Daoy (cell line): Measurements from ENCODE around the gene NODAL. TPM values are rescaled to one million over a fixed set of nuclear protein-coding genes. Genes with fewer than 3 reads are reported as not detected.

Experiments
- DNase-seq: peaks from one replicate; pipeline ENCODE4 v3.0.0-alpha.2; 2015; ENCODE audit warnings: low read depth
- total RNA-seq: library from RNA; depleted of rRNA; stranded (reverse); fragments of >200 nt; shearing (Covaris generic); gene quantifications from 2 replicates; pipeline ENCODE4 v1.2.3, GENCODE V29; 2014

Gene NODAL
- total RNA-seq, 1 experiment from 2014 or later, result not detected

DNA sequence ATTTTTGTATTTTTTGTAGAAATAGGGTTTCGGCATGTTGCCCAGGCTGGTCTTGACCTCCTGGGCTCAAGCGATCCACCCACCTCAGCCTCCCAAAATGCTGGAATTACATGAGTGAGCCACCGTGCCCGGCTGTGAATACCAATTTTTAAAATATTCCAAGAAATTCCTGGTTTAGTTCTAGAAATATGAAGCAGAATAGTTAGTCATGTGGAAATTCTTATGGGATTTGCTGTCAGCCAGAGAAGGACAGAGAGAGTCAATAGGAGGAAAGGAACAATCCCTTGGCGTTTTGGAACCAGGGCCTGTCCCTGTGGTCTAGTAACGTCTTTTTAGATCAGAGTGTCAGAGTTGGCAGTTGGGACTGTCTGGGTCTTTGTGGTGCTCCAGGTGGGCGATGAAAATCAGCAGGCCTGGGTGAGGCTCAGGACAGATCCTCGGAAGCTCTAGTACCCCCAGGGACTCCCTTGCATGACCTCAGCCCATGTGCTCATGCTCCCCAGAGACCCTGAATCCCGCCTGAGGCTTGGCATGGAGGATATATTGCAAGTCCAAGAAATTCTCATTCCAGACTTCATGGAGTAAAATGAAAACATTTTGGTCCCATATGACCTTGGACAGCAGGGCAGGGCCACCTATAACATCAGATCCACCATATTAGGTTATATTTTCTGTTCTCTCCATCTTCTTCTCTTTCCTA, 7.8 kb downstream of the NODAL start:
- DNase-seq, result no peak

DNA sequence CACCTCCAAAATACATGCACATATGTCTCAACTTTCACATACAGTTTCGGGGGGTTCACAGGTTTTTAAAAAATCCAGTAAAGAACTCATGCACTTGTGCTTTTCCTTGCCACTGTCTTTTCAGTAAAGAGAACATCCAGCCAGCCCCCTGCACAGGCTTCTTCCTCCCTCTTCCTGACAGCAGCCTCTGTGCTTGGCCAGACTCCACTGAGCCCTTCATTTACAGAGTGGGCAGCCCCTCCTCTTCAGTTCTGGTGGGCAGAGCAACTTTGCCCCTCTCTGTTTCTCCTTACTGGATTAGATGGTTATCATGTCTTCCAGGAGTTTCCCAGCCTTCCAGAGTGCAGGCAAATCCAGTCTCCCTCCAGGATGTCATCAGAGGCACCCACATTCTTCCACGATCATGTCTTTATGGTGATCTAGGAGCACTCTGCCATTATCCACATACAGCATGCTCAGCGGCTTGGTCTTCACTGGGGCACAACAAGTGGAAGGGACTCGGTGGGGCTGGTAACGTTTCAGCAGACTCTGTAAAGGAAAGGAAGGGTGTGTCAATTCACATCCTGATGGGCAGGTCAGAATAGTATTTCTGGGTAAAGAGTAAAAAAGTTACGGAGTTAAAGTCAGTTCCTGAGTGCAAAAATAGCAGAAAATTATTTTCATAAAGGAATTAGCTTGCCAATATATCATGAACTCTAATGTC, 8.8 kb downstream of the NODAL start:
- DNase-seq, result no peak

DNA sequence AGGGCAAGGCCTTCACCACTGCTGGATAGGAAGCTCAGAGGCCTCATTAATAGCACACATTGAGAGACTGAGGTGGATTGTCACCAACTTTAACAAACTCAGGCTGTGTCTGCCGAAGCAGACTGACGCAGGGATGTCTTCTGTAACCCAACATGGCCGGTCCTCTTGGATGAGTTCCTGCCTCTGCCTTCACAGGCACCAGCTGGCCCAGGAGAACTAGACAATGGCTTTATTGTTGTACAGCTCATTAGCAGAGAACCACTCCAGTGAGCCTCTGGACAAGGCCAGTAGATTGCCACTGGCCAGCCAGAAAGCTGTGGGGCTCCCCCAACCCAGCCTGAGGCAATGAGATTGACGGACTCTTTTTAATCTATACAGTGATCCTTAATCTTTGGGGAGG, 9.4 kb downstream of the NODAL start:
- DNase-seq, result no peak

DNA sequence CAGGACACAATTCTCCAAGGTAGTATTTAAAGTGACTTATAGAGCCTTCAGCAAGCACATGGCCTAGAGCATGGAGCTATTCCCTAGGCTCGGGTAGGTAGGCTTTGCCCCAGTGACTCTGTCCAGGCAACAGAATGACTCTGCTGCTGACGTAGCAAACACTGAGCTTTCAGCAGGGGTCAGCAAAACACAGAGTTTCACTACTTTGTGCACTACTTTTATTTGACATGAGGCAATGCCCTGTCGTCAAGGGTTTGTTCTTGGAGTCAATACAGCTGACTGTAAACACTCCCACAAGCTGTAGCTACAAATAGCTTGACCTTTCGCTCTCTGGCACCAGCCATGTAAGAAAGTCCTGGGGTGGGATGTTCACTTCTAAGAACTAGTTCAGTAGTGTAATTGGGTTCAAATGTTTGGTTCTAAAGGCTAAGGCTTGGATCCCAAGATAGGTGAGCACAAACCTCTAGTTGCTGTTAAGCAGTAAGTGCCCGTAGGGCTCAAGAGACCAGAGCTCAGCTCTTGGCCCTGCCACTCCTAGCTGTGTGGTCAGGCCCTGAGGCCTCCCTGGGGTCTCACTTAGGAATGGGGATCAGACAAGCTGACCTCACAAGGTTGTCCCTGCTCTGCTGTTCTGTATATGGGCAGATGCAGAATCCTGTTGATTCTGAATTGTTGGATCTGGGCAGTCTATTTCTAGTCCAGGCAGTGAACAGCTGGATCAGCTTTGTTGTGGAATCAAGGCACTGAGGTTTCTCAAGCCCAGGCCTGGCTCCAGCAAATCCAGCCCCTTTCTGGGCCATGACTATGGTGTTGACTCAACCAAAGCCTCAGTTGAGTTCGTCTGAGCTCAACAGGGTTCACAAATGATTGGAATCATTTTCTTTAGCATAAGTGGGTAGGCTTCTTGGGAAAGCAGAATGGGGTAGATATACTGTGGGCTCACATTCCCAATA, 10.7 kb downstream of the NODAL start:
- no peak for DNase-seq

DNA sequence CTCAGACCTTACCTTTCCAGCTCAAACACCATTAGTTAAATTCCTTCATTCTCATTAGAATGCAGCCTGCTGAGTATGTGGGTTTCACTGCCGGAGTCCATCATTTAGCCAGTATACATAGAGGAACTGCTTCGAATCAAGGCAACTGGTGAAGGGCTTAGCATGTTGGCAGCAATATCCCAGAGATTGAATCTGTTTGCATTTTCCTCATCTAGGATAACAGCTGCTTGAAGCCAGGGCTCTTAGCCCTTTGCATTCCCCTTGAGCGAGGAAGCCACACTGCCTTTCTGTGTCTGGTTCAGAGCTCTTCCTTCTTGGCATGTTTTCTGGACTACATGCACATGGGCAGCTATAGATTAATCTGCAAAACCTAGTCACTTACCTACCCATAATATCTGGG, 14.7 kb downstream of the NODAL start:
- DNase-seq, result no peak

DNA sequence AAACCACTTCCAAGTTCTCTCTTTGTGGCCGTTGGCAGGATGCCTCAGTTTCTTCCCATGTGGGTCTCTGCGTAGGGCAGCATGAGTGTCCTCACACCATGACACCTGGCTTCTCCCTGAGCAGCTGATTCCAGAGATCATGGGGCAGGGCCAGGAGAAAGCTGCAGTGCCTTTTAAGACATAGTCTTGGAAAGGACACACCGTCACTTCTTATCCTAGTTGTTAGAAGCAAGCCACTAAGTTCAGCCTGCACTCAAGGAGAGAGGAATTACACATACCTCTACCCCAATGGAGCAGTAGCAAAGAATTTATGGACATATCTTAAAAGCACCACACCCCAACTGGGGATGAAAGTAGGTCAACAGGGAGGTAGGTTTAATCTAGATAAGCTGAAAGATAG, 16.4 kb downstream of the NODAL start:
- DNase-seq, result no peak

DNA sequence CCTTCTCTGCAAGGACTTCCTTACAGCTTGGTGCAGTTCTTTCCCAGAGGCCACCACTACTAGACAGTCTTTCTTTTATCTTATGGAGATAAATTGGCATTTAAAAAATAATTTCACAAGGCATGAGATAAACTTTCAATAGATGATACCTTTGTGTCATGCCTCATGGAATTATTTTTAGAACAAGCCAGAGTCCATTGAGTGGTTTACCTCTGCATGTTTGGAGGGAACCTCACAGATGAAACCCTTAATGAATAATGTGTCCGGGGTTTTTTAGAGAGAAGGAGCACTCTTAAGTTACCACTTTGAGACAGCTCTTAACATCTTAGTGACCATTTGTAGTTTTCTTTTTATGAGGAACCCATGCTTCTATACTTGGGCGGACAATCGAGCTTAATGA, 17.2 kb downstream of the NODAL start:
- no peak for DNase-seq

DNA sequence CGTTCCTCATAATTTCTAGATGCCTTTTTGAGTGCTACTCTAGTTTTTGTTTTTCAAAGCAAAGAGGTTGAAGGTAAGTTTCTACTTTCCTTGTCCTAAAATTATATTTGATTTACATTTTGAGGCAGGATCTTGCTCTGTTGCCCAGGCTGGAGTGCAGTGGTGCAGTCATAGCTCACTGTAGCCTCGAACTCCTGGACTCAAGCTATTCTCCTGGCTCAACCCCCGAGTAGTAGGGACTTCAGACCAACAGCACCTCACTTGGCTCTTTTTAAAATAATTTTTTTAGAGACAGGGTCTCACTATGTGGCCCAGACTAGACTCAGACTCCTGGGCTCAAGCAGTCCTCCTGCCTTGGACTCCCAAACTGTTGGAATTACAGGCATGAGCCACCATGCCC, 22.8 kb downstream of the NODAL start:
- no peak for DNase-seq

DNA sequence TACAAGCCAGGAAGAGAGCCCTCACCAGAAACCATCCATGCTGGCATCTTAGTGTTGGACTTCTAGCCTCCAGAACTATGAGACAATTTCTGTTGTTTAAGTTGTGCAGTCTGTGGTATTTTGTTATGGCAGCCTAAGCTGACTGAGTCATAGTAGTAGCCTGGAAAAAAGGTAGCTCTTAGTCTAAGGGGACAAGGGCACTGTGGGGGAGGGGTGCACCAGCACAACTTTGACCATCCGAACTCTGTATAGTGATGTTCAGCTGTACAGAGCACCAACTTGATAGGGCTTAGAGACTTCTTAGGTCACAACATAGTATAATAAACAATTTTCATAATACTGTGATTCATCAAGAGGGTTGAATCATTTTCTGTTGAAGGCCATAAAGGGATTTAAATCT, 23.3 kb downstream of the NODAL start:
- DNase-seq, result peak; percentile 21

DNA sequence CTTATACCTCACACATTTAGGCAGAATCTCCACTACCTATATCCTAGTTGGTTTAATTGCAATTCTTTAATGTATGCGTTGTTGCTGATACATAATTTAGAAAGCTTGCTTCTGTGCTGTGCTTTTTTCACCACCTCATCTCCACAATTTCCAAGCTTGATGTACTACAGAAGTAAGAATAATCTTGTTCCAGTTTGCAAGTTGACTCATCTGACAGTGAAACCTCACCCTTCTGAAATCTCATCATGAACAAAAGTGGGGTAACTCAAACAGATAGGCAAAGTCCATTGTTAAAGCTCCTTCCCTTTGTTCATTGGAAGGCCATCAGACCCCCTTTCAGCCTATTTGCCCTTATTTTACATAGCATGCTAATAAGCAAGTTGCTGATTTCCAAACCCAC, 23.9 kb downstream of the NODAL start:
- DNase-seq, result no peak

DNA sequence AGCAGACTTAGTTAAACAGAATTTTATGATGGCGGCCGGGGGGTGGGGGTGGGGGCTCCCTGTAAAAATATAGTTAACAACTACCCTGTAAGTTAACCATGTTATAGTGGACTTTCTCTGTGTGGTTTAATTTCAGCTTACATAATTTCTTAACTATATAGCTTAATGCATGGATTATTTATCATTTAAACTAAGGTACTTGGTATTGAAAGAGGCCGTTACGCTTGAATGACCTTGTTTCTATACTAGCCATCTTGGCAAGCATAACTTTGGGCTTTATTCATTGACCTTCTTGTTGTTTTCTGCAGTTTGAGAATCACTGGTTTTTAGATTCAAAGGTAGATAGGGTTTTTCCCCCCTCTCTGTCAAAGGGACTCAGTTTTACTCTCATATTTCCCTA, 29.1 kb downstream of the NODAL start:
- no peak for DNase-seq

DNA sequence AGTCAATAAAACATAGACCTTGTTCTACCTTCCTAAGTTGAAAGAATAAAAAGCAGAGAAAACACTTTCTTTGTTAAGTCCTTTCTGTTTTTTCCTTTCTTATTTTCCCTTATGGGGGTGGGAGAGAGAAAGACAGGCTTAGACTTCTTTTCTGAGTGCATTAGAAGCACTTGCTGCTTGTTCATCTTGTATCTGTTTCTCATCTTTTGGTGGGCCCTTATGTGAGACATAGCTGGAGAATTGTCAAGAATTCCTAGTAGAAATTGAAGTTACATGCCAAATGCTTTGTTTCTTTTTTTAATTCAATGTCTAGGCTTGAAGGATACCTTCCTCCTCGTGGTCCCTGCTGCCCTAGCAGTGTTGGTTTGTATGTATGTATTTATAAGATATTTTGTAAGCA, 30.9 kb downstream of the NODAL start:
- DNase-seq, result no peak

DNA sequence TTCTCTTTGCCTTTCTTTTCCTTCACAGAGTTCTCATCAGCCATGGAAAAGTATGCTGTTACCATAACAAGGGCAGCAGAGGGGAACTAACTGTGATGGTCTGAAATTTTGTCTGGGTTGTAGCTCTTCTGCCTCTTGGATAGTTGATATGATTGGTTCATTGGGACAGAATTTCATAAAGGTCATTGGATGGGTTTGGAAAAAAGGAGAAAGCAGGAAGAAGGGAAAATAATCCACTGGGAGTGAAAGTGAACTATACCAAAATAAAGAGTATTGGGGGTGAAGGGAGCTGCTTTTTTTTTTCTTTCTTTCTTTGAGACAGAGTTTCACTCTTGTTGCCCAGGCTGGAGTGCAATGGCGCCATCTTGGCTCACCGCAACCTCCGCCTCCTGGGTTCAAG, 31.7 kb downstream of the NODAL start:
- no peak for DNase-seq

DNA sequence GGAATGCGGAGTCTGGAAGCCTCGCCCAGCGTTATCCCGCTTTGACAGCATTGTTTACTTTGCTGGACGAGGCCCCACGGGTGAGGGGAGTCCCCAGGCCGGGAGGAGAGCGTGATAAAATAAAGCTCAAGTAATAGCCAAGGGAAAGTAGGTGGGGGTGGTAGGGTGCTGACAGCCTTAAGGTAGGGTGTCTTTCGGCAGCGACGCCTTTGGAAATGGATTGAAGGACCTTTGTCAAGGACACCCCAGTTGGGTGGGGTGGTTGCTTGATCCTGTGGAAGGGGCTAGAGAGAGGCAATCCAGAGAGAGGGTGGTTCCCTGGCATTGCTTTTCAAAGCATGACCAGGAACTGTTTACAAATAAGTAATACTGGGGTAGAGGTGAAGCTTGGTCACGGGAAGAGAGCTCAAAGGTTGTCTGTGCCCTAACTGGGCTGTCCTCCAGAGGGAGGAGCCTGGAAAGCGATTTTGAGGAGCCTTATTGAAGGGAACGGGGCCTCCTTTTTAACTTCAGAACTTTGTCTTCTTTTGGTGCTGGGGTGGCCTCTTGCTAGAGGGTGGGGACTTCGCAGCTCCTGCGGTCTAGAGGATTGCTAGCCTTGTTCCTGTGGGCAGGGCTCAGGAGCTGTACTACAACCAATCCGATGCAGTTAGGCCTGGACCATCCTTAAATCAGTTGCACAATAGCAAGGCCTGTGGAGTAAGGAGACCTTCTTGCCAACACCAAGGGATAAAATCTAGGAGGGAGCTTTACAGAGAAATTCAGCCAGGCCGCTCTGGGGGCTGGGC, 36.2 kb downstream of the NODAL start:
- peak; percentile 70 for DNase-seq

DNA sequence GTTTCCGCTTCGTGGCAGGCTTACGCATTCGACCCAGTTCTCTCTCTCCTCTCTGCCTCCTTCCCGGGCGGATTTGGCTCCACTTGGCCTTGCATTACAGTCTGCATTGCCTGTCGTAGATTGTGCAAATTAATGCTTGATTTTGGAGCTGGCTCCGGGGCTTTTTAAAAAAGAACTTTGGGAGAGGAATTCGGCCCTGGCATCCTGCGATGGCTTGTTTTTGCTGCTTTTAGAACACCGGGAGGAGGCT, 36.8 kb downstream of the NODAL start:
- DNase-seq, result peak; percentile 15

DNA sequence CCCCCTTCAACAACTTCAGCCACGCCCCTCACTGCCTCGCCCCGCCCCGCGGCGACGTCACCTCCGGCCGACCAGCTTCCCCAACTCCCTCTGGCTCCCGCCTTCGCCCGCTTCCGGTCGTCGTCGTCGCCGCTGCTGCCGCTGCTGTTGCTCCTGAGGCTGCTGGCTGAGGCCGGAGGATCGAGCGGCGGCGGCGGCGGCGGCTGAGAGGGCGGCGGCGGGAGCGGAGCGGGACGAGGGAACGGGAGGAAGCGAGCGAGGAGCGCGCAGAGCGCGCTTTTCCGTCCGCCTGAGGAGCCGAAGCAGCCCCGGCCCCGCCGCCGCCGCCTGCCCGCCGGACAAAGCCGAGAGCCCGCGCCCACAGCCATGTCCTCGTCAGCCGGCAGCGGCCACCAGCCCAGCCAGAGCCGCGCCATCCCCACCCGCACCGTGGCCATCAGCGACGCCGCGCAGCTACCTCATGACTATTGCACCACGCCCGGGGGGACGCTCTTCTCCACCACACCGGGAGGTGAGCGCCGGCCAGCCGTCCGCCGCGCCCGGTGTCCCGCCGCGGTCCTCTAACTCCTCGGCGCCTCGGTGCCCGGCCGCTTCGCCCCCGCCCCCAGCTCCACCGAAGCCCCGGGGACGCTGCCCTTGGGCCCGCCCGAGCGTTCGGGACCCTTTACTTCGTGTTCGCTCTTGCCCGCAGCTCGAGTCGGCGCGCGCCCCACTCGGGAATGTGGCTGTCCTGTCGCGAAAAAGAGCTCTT, 37.3 kb downstream of the NODAL start, which contains the start of gene EIF4EBP2:
Gene EIF4EBP2, plus strand, starts transcription at position 110 of the 751 bp plus-strand sequence. Its CDS starts 257 bp downstream, at position 367.
- peak; percentile 97 for DNase-seq

DNA sequence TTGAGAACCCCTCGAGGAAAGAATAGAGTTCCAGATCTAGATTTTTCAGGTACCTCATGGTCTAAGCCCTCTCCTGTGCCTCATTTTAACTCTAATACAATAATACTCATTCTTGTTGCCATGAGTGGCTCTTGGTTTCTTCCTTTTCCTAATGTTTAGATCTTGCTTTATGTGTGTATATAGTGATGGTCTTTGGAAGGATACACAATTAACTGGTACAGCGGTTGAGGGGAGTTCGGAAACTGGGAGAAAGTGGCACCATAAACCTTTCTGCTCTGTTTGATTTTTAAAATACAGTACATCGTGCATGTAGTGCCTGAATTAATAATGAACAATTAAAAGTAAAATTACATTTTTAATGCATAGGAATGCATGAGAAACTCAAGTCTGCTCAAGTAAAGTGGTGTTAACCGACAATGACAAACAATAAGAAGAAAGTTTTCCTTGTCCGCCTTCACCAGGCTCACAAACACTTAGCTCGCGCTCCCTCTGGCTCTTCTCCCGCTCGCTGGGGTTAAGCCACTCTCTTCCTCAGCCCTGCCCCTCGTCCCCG, 37.9 kb downstream of the NODAL start:
- DNase-seq, result no peak

DNA sequence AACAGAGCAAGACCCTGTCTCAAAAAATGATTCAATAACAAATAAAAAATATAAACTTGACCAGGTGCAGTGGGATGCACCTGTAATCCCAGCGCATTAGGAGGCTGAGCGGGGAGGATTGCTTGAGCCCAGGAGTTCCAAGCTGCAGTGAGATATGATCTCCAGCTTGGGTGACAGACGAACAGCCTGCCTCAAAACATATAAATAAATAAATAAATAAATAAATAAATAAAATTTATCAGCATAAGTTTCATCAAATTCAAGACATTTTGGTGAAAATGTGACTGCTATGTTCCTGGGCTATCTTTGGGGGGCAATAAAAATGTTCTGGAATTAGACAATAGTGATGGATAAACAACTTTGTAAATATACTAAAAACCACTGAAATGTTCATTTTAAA, 42.3 kb downstream of the NODAL start:
- DNase-seq, result no peak

DNA sequence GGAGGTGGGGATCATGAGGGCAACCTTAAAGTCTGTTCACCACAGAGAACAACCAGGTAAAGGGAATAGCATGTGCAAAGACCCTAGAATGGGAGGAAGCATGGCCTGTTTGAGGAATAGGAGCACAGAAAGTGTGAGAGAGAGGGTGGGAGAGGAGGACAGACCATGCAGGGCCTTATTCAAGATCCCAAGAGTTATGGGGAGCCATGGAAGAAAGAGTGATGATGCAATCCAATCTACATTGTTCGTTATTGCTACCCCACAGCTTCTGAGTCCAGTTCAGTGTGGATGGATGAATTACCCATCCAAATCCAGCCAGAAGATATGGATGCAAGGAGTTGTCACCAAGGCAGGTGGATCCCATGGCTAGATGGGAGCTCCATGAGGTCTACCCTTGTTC, 45.3 kb downstream of the NODAL start:
- DNase-seq, result no peak

DNA sequence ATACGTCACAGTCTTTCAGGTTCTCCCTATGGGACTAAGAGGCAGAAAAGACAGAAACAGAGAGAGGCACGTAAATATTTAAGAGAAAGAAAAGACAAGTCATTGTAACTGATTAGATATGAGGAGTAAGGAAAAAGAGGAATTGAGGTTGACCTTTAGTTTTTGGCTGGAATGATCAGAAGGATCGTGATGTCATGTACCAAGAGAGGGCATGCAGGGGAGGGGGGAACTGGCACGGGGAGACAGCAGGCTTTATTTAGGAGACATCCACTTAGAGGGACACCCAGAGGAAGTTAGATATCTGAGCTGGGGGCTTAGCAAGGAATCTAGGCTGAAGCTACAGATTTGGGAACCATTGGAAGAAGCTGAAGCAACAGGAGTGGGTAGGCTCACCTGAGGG, 49.8 kb downstream of the NODAL start:
- DNase-seq, result no peak
